PFSK-1 (cell line): ENCODE measurements around the gene TXNRD3.

ENCODE experiments used
- POLR2AphosphoS5 ChIP-seq: IDR thresholded peaks from 2 replicates; pipeline ENCODE4 v1.6.1; 2012; ENCODE audit warnings: low read depth, mild to moderate bottlenecking, control low read depth, low read length, moderate library complexity
- REST ChIP-seq, 2 experiments: IDR thresholded peaks; 2 replicates each; pipeline versions ENCODE4 v1.6.1 to v1.8.0; 2011 to 2012; ENCODE audit warnings: low read depth in 2 of 2, low read length in 2 of 2, control low read depth in 1 of 2, inconsistent platforms in 1 of 2, mild to moderate bottlenecking in 1 of 2, moderate library complexity in 1 of 2; ENCODE audit not compliant: insufficient read depth in 1 of 2

- no peak for TF ChIP-seq REST (IDR thresholded peaks at IDR 0.05; ENCODE audit: insufficient read depth in 1 of 2, low read depth in 2 of 2, low read length in 2 of 2)
- TF ChIP-seq POLR2AphosphoS5: no peak
These were observed 12.9 kb upstream of the TXNRD3 start for GRCh38 chr3:126667631-126668449.
